Hepatocyte (in vitro differentiated cells): ENCODE results near the gene HTR2A. TPM values are rescaled to one million over a fixed set of nuclear protein-coding genes. Genes with fewer than 3 reads are reported as not detected.

ENCODE experiments used
- DNase-seq: peaks from one replicate; pipeline ENCODE4 v3.0.0-alpha.2; 2016; ENCODE audit warnings: low spot score
- H2AFZ ChIP-seq: fragments of 200-600 bp; sonication (generic); 2 replicates; pipeline ENCODE4 v1.6.0; 2016; ENCODE audit warnings: antibody characterized with exemption, mild to moderate bottlenecking
- H3K27ac ChIP-seq: fragments of 200-600 bp; sonication (generic); 2 replicates; pipeline ENCODE4 v1.5.1; 2016; ENCODE audit warnings: mild to moderate bottlenecking
- H3K27me3 ChIP-seq: fragments of 200-600 bp; sonication (generic); 2 replicates; pipeline ENCODE4 v1.6.1; 2016
- H3K36me3 ChIP-seq: fragments of 200-600 bp; sonication (generic); replicated peaks from 2 replicates; pipeline ENCODE4 v1.5.1; 2016; ENCODE audit warnings: low read depth; ENCODE audit not compliant: insufficient read depth
- H3K4me1 ChIP-seq: fragments of 200-600 bp; sonication (generic); 2 replicates; pipeline ENCODE4 v1.5.1; 2016; ENCODE audit warnings: mild to moderate bottlenecking, moderate library complexity; ENCODE audit not compliant: insufficient read depth
- H3K4me2 ChIP-seq: fragments of 200-600 bp; sonication (generic); 2 replicates; pipeline ENCODE4 v1.6.0; 2016
- H3K4me3 ChIP-seq: fragments of 200-600 bp; sonication (generic); 2 replicates; pipeline ENCODE4 v1.5.1; 2016; ENCODE audit warnings: mild to moderate bottlenecking
- H3K79me2 ChIP-seq: fragments of 200-600 bp; sonication (generic); 2 replicates; pipeline ENCODE4 v1.6.0; 2017; ENCODE audit warnings: mild to moderate bottlenecking
- H3K9me2 ChIP-seq: fragments of 200-600 bp; sonication (generic); replicated peaks from 2 replicates; pipeline ENCODE4 v1.6.0; 2017; ENCODE audit warnings: mild to moderate bottlenecking; ENCODE audit not compliant: insufficient read depth
- H3K9me3 ChIP-seq: fragments of 200-600 bp; sonication (generic); 2 replicates; pipeline ENCODE4 v1.5.1; 2016; ENCODE audit warnings: low read depth, mild to moderate bottlenecking
- H4K20me1 ChIP-seq: fragments of 200-600 bp; sonication (generic); 2 replicates; pipeline ENCODE4 v1.6.0; 2016; ENCODE audit warnings: mild to moderate bottlenecking; ENCODE audit not compliant: insufficient read depth, poor library complexity, severe bottlenecking
- EZH2 ChIP-seq: fragments of 200-600 bp; sonication (generic); IDR thresholded peaks from 2 replicates; pipeline ENCODE4 v1.6.1; 2016; ENCODE audit warnings: antibody characterized with exemption, mild to moderate bottlenecking, borderline replicate concordance
- EZH2phosphoT487 ChIP-seq: fragments of 200-600 bp; sonication (generic); IDR thresholded peaks from one replicate; pipeline ENCODE4 v1.6.1; 2018; ENCODE audit warnings: antibody characterized with exemption, mild to moderate bottlenecking, low read depth, moderate library complexity; ENCODE audit not compliant: unreplicated experiment, severe bottlenecking
- WGBS: methylation state at CpG from one replicate; pipeline ENCODE4 v1.1.6; 2016; ENCODE audit warnings: low lambda C conversion rate; ENCODE audit errors: missing lambda C conversion rate; 5-methylcytosine and 5-hydroxymethylcytosine counted together
- polyA plus RNA-seq: library from polyadenylated mRNA; unstranded; fragments of >200 nt; fragmentation: Nextera tagmentation; extraction: Ambion mirVana; gene quantifications from 2 replicates; pipeline ENCODE4 v1.2.1, GENCODE V29; 2016
- total RNA-seq: library from RNA; depleted of rRNA; stranded (reverse); fragments of >200 nt; gene quantifications from 2 replicates; pipeline ENCODE4 v1.2.3, GENCODE V29; 2014
- TF ChIP-seq, protein P1 (sequence below): fragments of 200-600 bp; sonication (generic); IDR thresholded peaks from 2 replicates; pipeline ENCODE4 v1.5.1; 2016; ENCODE audit warnings: antibody characterized with exemption, mild to moderate bottlenecking; ENCODE audit not compliant: poor library complexity

The HTR2A gene
- total and polyA plus RNA-seq, 2 experiments from 2014 or later, result 0.23 TPM; not detected in 1

DNA sequence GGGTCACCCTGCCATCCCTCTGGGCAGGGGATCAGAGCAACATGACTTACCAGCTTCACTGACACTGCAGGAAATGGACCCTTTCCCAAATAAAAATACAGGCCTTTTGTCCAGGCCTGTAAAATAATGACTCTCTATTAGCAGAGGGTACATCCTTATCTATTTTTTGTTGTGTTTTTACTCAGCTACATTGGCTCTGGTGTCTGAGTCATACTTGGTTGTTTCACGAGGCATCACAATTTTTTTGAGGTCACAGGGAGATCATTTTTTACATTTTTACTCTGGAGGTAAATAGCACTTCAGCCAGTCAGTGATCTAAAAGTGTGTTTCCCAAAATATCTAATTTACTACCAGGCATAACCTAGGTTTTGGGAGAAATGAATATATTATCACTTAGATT is 6.9 kb upstream of the HTR2A start:
- H2AFZ ChIP-seq, result no peak overlapping the region
- no peaks in the 10 kb centered on the region for H3K9me3 ChIP-seq
- 20% methylated on average over 1 of the region's 1 CpG for WGBS
- H3K4me1 ChIP-seq, result no peaks in the 10 kb centered on the region
- H3K9me2 ChIP-seq, result no peaks in the 10 kb centered on the region
- no peak overlapping the region for H3K4me3 ChIP-seq
- H3K27me3 ChIP-seq, result no peaks in the 10 kb centered on the region
- H3K36me3 ChIP-seq, result no peaks in the 10 kb centered on the region
- no peak for DNase-seq
- H4K20me1 ChIP-seq, result no peaks in the 10 kb centered on the region
- H3K27ac ChIP-seq, result no peak overlapping the region
- no peak overlapping the region for H3K4me2 ChIP-seq
- TF ChIP-seq, protein P1, sequence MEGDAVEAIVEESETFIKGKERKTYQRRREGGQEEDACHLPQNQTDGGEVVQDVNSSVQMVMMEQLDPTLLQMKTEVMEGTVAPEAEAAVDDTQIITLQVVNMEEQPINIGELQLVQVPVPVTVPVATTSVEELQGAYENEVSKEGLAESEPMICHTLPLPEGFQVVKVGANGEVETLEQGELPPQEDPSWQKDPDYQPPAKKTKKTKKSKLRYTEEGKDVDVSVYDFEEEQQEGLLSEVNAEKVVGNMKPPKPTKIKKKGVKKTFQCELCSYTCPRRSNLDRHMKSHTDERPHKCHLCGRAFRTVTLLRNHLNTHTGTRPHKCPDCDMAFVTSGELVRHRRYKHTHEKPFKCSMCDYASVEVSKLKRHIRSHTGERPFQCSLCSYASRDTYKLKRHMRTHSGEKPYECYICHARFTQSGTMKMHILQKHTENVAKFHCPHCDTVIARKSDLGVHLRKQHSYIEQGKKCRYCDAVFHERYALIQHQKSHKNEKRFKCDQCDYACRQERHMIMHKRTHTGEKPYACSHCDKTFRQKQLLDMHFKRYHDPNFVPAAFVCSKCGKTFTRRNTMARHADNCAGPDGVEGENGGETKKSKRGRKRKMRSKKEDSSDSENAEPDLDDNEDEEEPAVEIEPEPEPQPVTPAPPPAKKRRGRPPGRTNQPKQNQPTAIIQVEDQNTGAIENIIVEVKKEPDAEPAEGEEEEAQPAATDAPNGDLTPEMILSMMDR, result no peak
- TF ChIP-seq EZH2 (no peak), EZH2phosphoT487 (no peak)
- H3K79me2 ChIP-seq, result no peaks in the 10 kb centered on the region

DNA sequence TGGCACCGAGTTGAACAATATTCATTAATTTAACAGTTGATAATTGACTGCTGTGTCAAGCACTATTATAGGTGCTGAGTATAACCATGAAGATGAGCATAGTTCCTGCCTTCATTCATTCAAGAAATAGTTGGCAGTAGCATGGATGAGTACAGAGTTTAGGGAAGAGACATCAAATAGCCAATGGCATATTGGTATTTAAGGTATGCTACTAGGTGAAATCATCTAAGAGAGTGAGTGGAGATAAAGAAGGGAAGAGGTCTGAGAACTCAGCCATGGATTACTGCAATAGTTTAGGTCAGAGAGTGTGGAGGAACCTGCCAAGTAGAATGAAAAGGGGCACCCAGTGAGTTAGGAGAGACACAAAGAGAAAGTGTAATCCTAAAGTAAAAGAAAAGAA is 4.9 kb upstream of the HTR2A start:
- no peaks in the 10 kb centered on the region for H3K27me3 ChIP-seq
- no peak overlapping the region for H2AFZ ChIP-seq
- DNase-seq, result no peak
- H3K4me1 ChIP-seq, result no peaks in the 10 kb centered on the region
- H3K9me3 ChIP-seq, result no peaks in the 10 kb centered on the region
- no peak overlapping the region for H3K4me2 ChIP-seq
- H3K79me2 ChIP-seq, result no peaks in the 10 kb centered on the region
- H3K4me3 ChIP-seq, result no peak overlapping the region
- no peaks in the 10 kb centered on the region for H3K36me3 ChIP-seq
- TF ChIP-seq, protein P1, result no peak
- no peak for TF ChIP-seq EZH2phosphoT487
- no peak overlapping the region for H3K27ac ChIP-seq
- H3K9me2 ChIP-seq, result no peaks in the 10 kb centered on the region
- no peaks in the 10 kb centered on the region for H4K20me1 ChIP-seq
- WGBS, result 83% methylated on average over 1 of the region's 1 CpG

DNA sequence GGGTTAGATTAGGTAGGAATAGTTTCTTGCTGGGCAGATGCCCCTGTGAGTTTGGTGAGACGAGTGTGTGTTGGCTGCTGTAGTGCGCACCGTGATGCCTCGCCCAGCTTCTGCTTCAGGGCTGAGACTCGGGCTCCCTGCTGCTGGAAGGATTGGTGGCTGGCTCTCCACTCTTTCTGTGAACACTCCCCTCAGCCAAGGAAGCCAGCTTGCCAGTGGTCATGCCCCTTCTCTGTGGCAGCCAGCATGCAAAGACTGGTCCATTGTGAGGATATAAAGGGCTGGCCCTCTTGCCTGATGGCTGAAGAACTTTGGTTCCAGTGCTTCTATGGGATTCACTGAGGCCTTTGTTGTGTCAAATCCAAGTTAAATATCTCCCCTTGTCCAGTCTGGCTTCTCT is 2.9 kb upstream of the HTR2A start:
- no peaks in the 10 kb centered on the region for H4K20me1 ChIP-seq
- H3K4me3 ChIP-seq, result no peak overlapping the region
- no peaks in the 10 kb centered on the region for H3K79me2 ChIP-seq
- H3K27me3 ChIP-seq, result no peaks in the 10 kb centered on the region
- WGBS, result 93% methylated on average over 5 of the region's 5 CpGs
- H3K4me1 ChIP-seq, result no peaks in the 10 kb centered on the region
- no peaks in the 10 kb centered on the region for H3K9me3 ChIP-seq
- TF ChIP-seq EZH2phosphoT487, result no peak
- TF ChIP-seq EZH2, result no peak
- TF ChIP-seq, protein P1, result no peak
- H3K27ac ChIP-seq, result no peak overlapping the region
- H3K9me2 ChIP-seq, result no peaks in the 10 kb centered on the region
- no peak overlapping the region for H3K4me2 ChIP-seq
- H3K36me3 ChIP-seq, result no peaks in the 10 kb centered on the region
- no peak for DNase-seq
- H2AFZ ChIP-seq, result no peak overlapping the region

DNA sequence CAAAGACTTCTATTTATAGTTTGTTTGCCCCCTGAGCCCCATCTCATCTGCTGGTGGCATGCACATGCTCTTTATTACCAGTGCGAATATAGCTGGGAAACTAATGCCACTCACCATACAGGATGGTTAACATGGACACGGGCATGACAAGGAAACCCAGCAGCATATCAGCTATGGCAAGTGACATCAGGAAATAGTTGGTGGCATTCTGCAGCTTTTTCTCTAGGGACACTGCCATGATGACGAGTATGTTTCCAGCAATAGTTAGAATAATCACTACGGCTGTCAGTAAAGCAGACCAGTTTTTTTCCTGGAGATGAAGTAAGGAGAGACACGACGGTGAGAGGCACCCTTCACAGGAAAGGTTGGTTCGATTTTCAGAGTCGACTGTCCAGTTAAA is 1.5 kb downstream of the HTR2A start:
- H3K9me3 ChIP-seq, result no peaks in the 10 kb centered on the region
- no peak overlapping the region for H3K4me3 ChIP-seq
- no peaks in the 10 kb centered on the region for H4K20me1 ChIP-seq
- WGBS, result 81% methylated on average over 8 of the region's 8 CpGs
- H3K79me2 ChIP-seq, result no peaks in the 10 kb centered on the region
- H3K27ac ChIP-seq, result no peak overlapping the region
- H3K36me3 ChIP-seq, result no peaks in the 10 kb centered on the region
- peaks cover 4% of the 10 kb centered on the region for H3K27me3 ChIP-seq
- H3K4me2 ChIP-seq, result no peak overlapping the region
- no peak overlapping the region for H2AFZ ChIP-seq
- no peaks in the 10 kb centered on the region for H3K9me2 ChIP-seq
- DNase-seq, result no peak
- peaks cover 4% of the 10 kb centered on the region for H3K4me1 ChIP-seq
- TF ChIP-seq EZH2 (no peak), EZH2phosphoT487 (no peak)
- TF ChIP-seq, protein P1, result no peak
